Lung (tissue), 12 donors: ENCODE data around the gene CRYGN. TPM values are rescaled to one million over a fixed set of nuclear protein-coding genes. Genes with fewer than 3 reads are reported as not detected.

Experiments used
- ATAC-seq: fragments of 200-7000 bp; cut with Tn5 transposase; one replicate; pipeline ENCODE4 v1.9.1; 2020; ENCODE audit warnings: moderate number of reproducible peaks; ENCODE audit not compliant: insufficient read depth, low FRiP score
- DNase-seq, 3 donors: peaks; one replicate each; pipeline ENCODE4 v3.0.0-alpha.2; 2013 to 2017
- H3K27ac ChIP-seq, 2 donors: one replicate each; pipeline ENCODE4 v1.5.1; 2013; ENCODE audit warnings: mild to moderate bottlenecking in 2 of 2, moderate library complexity in 2 of 2, control low read depth in 1 of 2, inconsistent platforms in 1 of 2, low read depth in 1 of 2, low read length in 1 of 2
- H3K27me3 ChIP-seq, 3 donors: one replicate each; pipeline ENCODE4 v1.5.1; 2013; ENCODE audit warnings: low read length in 2 of 3; ENCODE audit not compliant: control insufficient read depth in 3 of 3, insufficient read depth in 3 of 3
- H3K36me3 ChIP-seq, 4 donors: one replicate each; pipeline ENCODE4 v1.5.1; 2013; ENCODE audit warnings: low read length in 4 of 4, mild to moderate bottlenecking in 1 of 4, moderate library complexity in 1 of 4; ENCODE audit not compliant: control insufficient read depth in 4 of 4, insufficient read depth in 4 of 4
- H3K4me1 ChIP-seq, 5 donors: one replicate each; pipeline ENCODE4 v1.5.1; 2013; ENCODE audit warnings: low read length in 5 of 5, mild to moderate bottlenecking in 2 of 5, moderate library complexity in 1 of 5; ENCODE audit not compliant: control insufficient read depth in 5 of 5, insufficient read depth in 5 of 5
- H3K4me3 ChIP-seq: one replicate; pipeline ENCODE4 v1.5.1; 2013; ENCODE audit warnings: mild to moderate bottlenecking, control low read depth, moderate library complexity
- H3K9ac ChIP-seq, 2 donors: one replicate each; pipeline ENCODE4 v1.5.1; 2013; ENCODE audit warnings: low read length in 2 of 2, control low read depth in 1 of 2; ENCODE audit not compliant: insufficient read depth in 1 of 2
- H3K9me3 ChIP-seq, 4 donors: one replicate each; pipeline ENCODE4 v1.5.1; 2013; ENCODE audit warnings: low read length in 3 of 4, mild to moderate bottlenecking in 1 of 4, moderate library complexity in 1 of 4; ENCODE audit not compliant: control insufficient read depth in 4 of 4, insufficient read depth in 3 of 4
- WGBS, 2 donors: extraction: QIAGEN DNeasy Blood & Tissue Kit; methylation state at CpG; one replicate each; pipeline ENCODE4 v1.1.7; 2013; 5-methylcytosine and 5-hydroxymethylcytosine counted together
- polyA plus RNA-seq, 2 donors: library from polyadenylated mRNA; stranded (reverse); fragments of 200-250 nt; gene quantifications; one replicate each; pipeline ENCODE4 v1.2.1, GENCODE V29; 2013
- total RNA-seq, 2 donors: library from RNA; depleted of rRNA in 1 of 2; stranded (reverse); fragments of >200 nt in 1 of 2; gene quantifications; one replicate each; pipeline ENCODE4 v1.2.1, GENCODE V29; 2014 to 2021
- TF ChIP-seq, protein P1 (sequence below): IDR thresholded peaks from 2 replicates; pipeline ENCODE4 v1.5.1; 2012; ENCODE audit warnings: mild to moderate bottlenecking; ENCODE audit errors: control extremely low read depth, extremely low read depth
- donor health status: control.
- donor health status: control.
- donor health status: Bipolar disorder and iron deficiency.
- donor health status: healthy.
- donor health status: DM: yes; HTN: yes; CAD: no.

Gene CRYGN
- total and polyA plus RNA-seq, 4 donors, result 0.07 to 0.34 (median 0.28) TPM; not detected in 1

- no peak overlapping the region for H3K4me3 ChIP-seq
- TF ChIP-seq, protein P1, sequence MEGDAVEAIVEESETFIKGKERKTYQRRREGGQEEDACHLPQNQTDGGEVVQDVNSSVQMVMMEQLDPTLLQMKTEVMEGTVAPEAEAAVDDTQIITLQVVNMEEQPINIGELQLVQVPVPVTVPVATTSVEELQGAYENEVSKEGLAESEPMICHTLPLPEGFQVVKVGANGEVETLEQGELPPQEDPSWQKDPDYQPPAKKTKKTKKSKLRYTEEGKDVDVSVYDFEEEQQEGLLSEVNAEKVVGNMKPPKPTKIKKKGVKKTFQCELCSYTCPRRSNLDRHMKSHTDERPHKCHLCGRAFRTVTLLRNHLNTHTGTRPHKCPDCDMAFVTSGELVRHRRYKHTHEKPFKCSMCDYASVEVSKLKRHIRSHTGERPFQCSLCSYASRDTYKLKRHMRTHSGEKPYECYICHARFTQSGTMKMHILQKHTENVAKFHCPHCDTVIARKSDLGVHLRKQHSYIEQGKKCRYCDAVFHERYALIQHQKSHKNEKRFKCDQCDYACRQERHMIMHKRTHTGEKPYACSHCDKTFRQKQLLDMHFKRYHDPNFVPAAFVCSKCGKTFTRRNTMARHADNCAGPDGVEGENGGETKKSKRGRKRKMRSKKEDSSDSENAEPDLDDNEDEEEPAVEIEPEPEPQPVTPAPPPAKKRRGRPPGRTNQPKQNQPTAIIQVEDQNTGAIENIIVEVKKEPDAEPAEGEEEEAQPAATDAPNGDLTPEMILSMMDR, result no peak
- peaks cover 18 to 46% (median 25%) of the 10 kb centered on the region in 4 donors for H3K36me3 ChIP-seq
- no peak overlapping the region for H3K27ac ChIP-seq
- 82 to 100% methylated on average over 2 of the region's 2 CpGs for WGBS, 2 donors
- no peak for DNase-seq
- no peaks in the 10 kb centered on the region for H3K9me3 ChIP-seq
- no peak overlapping the region for H3K9ac ChIP-seq
- H3K4me1 ChIP-seq, result peaks cover 0 to 39% (median 0%) of the 10 kb centered on the region in 5 donors
- ATAC-seq, result no peak
- no peaks in the 10 kb centered on the region for H3K27me3 ChIP-seq
These were observed 47.3 kb upstream of the CRYGN start for GRCh38 chr7:151487228-151487627.

GRCh38 chr7:151486074-151486473 lies 46.1 kb upstream of the CRYGN start:
- no peak overlapping the region for H3K9ac ChIP-seq
- peaks cover 0 to 39% (median 0%) of the 10 kb centered on the region in 5 donors for H3K4me1 ChIP-seq
- H3K27me3 ChIP-seq, result no peaks in the 10 kb centered on the region
- no peak overlapping the region for H3K4me3 ChIP-seq
- TF ChIP-seq, protein P1, result no peak
- no peaks in the 10 kb centered on the region for H3K9me3 ChIP-seq
- 95 to 98% methylated on average over 3 of the region's 3 CpGs for WGBS, 2 donors
- peaks cover 18 to 48% (median 28%) of the 10 kb centered on the region in 4 donors for H3K36me3 ChIP-seq
- peak overlapping the region in 1 of 2 donors; percentile 70 for H3K27ac ChIP-seq
- ATAC-seq (no peak), DNase-seq (no peak)

DNA sequence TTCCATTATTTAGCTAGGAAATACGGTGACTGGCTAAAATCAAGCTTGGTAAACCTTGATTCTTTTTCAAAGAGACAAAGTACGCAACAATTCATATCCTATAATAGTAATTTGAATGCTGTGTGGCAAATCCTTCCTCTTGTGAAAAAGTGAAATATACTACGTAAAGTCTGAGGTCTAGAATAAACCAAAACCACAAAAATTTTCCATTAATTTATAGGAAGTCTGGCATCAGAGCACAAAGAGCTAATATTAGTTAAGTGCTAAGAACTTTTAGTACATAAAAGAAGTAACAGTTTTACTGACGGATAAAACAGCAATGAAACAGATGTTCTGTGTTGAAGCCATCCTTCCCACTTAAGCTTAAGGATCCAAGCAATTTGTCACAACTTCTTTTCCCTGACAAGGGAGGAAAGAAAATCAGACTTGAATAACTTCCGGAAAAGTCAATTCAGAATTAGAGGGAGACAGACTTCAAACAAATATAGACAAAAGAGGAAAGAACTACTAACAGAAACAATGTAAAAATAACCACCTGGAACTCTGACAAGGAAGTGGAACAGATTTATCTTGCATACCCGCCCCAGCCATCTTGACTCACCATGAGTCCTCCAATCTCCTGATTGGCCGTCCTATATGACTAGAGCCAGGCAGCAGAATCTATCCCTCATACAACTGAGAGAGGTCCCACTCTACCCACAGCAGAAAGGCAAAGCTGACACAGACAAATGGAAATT lies 45.2 kb upstream of the CRYGN start:
- DNase-seq (peak in 1 of 3 donors; percentile 28), ATAC-seq (no peak)
- peak overlapping the region in 1 of 2 donors; percentile 70 for H3K27ac ChIP-seq
- H3K9me3 ChIP-seq, result no peaks in the 10 kb centered on the region
- no peak overlapping the region for H3K4me3 ChIP-seq
- H3K4me1 ChIP-seq, result peaks cover 0 to 33% (median 0%) of the 10 kb centered on the region in 5 donors
- TF ChIP-seq, protein P1, result no peak
- WGBS, 2 donors, result 39 to 60% methylated on average over 7 of the region's 7 CpGs
- no peak overlapping the region for H3K9ac ChIP-seq
- no peaks in the 10 kb centered on the region for H3K27me3 ChIP-seq
- peaks cover 18 to 43% (median 28%) of the 10 kb centered on the region in 4 donors for H3K36me3 ChIP-seq
